ENCODE measurements around the gene GGA1.

The GGA1 gene

DNA sequence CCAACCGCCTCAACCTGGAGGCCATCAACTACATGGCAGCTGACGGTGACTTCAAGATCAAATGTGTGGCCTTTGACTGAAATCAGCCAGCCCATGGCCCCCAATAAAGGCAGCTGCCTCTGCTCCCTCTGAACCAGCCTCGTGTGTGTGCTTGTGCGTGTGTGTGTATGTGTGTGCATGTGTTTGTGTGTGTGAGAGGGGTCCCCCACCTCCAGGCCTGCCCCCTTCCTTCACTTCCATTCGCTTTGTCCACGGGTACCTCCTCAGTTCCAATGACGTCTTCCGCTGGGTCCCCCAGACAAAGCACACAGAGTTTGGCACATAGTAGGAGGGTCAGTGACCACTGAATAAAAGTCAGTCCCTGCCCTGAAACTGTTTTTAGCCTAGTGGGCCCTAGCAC, 71.0 kb downstream of the GGA1 start:
- Histone ChIP-seq H3K9me3 (ENCODE audit: control insufficient read depth, insufficient read depth, low read length) (no peaks in the 10 kb centered on the region), H3K27ac (ENCODE audit: low read depth, low read length) (no peak overlapping the region), H3K4me3 (ENCODE audit: low read depth, low read length) (no peak overlapping the region), H3K27me3 (ENCODE audit: control insufficient read depth, insufficient read depth, low read length) (no peaks in the 10 kb centered on the region), H3K9ac (ENCODE audit: low read depth, low read length) (no peak overlapping the region), H3K4me1 (ENCODE audit: control insufficient read depth, insufficient read depth, low read length) (0 out of 2 replicates have a peak, but pooled peaks cover 7% of the 10 kb centered on the region), H3K36me3 (ENCODE audit: control insufficient read depth, insufficient read depth, low read length) (no peaks in the 10 kb centered on the region)

- Histone ChIP-seq H3K9ac (ENCODE audit: low read depth, low read length) (no peak overlapping the region), H3K36me3 (ENCODE audit: control insufficient read depth, insufficient read depth, low read length) (no peaks in the 10 kb centered on the region), H3K27me3 (ENCODE audit: control insufficient read depth, insufficient read depth, low read length) (no peaks in the 10 kb centered on the region), H3K27ac (ENCODE audit: low read depth, low read length) (no peak overlapping the region), H3K9me3 (ENCODE audit: control insufficient read depth, insufficient read depth, low read length) (no peaks in the 10 kb centered on the region), H3K4me3 (ENCODE audit: low read depth, low read length) (no peak overlapping the region), H3K4me1 (ENCODE audit: control insufficient read depth, insufficient read depth, low read length) (0 out of 2 replicates have a peak, but pooled peaks cover 7% of the 10 kb centered on the region)
These were observed 71.7 kb downstream of the GGA1 start for GRCh38 chr22:37680191-37680851.

GRCh38 chr22:37681001-37681424, 72.4 kb downstream of the GGA1 start:
- Histone ChIP-seq H3K4me3 (ENCODE audit: low read depth, low read length) (no peak overlapping the region), H3K9ac (ENCODE audit: low read depth, low read length) (no peak overlapping the region), H3K36me3 (ENCODE audit: control insufficient read depth, insufficient read depth, low read length) (no peaks in the 10 kb centered on the region), H3K27me3 (ENCODE audit: control insufficient read depth, insufficient read depth, low read length) (no peaks in the 10 kb centered on the region), H3K4me1 (ENCODE audit: control insufficient read depth, insufficient read depth, low read length) (0 out of 2 replicates have a peak, but pooled peaks cover 7% of the 10 kb centered on the region), H3K9me3 (ENCODE audit: control insufficient read depth, insufficient read depth, low read length) (no peaks in the 10 kb centered on the region), H3K27ac (ENCODE audit: low read depth, low read length) (no peak overlapping the region)

DNA sequence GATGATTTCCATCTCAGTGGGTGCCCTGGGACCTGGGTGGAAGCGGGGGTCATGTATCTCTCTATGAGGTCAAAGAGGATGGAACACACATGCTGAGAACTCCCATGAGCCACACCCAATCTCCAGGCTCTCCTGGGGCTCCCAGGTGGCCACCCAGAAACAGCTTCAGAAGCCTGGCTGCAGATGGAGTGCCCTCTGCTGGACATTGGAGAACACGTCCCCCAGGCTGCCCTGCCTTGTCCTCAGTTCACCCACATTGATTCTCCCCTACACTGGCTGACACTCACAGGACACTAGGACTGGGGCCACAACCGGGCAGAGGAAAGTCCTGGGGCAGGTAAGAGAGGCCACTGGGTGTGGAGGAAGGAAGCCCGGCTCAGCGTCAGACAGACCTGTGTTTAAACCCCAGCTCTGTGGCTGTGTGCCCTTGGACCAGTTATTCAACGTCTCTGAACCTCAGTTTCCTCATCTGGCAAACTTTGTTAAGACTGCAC, 73.0 kb downstream of the GGA1 start:
- Histone ChIP-seq H3K9ac (ENCODE audit: low read depth, low read length) (no peak overlapping the region), H3K4me3 (ENCODE audit: low read depth, low read length) (no peak overlapping the region), H3K4me1 (ENCODE audit: control insufficient read depth, insufficient read depth, low read length) (0 out of 2 replicates have a peak, but pooled peaks cover 2% of the 10 kb centered on the region), H3K27me3 (ENCODE audit: control insufficient read depth, insufficient read depth, low read length) (no peaks in the 10 kb centered on the region), H3K36me3 (ENCODE audit: control insufficient read depth, insufficient read depth, low read length) (no peaks in the 10 kb centered on the region), H3K27ac (ENCODE audit: low read depth, low read length) (no peak overlapping the region), H3K9me3 (ENCODE audit: control insufficient read depth, insufficient read depth, low read length) (no peaks in the 10 kb centered on the region)
